ENCODE results near the gene LRRK2. TPM values are rescaled to one million over a fixed set of nuclear protein-coding genes. Genes with fewer than 3 reads are reported as not detected.

LRRK2 gene
- total and polyA plus RNA-seq, 2 of the 13 experiments (the other 11 are each of a cell fraction or from before 2014, with no cell fraction given), result not detected

DNA sequence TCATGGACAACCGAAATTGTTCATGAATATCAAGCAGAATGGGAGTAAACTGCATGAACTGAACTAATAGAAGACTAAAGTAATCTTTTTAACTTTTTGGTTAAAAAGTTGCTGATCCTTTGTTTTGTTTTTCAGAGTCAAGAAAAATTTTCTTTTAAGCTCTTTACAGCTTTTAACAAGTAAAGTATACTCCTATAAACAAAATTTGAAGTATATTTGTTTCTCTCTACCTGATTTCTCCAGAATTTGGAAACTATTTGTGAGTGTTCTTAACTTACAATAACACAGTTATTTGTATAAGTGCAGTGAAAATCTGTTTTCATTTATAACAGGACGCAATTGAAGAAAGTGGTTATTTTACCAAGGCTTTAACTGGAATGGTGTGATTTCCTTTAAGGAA lies 12.2 kb upstream of the LRRK2 start (continued):
- no peak for TF ChIP-seq RFX5 (IDR thresholded peaks at IDR 0.05; ENCODE audit: low read depth, low read length)
- no peak for TF ChIP-seq FOXA1 (IDR thresholded peaks at IDR 0.05)
- TF ChIP-seq FOXA1 (CRISPR knock-in tag; IDR thresholded peaks at IDR 0.05), result no peak

DNA sequence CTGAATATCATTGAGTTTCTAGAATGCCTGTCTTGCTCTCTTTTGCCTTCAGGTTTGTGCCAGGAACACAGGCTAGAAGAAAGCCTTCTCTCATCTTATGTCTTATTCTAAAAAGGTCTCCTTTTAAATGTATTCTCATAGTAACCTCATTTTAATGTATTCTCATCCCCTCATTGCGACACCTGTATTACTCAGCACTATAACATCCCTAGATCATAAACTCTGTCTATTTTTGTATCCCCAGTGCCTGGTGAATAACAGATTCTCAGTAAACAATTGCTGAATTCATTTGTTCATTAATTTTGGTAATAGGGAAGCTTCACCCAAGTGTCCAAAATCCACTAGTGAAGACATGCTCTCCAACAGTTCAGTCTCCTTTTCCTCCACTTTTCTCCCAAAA lies 8.8 kb upstream of the LRRK2 start:
- no TSS peak for BruUV-seq (replicated peaks)
- DNase-seq (ENCODE audit: low spot score) (no peak), ATAC-seq (no peak)

More for the DNA sequence above, 8.8 kb upstream of the LRRK2 start:
- FAIRE-seq, result no peak
- Histone ChIP-seq H3K27ac (ENCODE audit: extremely low read length, insufficient read depth, low read length) (no peak overlapping the region), H3K9me3 (ENCODE audit: low read length) (no peaks in the 10 kb centered on the region), H4K20me1 (ENCODE audit: insufficient read depth, low read length) (no peaks in the 10 kb centered on the region), H3K27me3 (ENCODE audit: control insufficient read depth in 1 of 2, insufficient read depth in 2 of 2, low read length in 2 of 2) (no peaks in the 10 kb centered on the region), H3K79me2 (ENCODE audit: insufficient read depth, low read length) (no peaks in the 10 kb centered on the region), H3K4me3 (replicated peaks in 1 of 3; ENCODE audit: insufficient read depth in 1 of 3, low read depth in 2 of 3, low read length in 3 of 3) (no peak overlapping the region), H2AFZ (ENCODE audit: low read length) (no peak overlapping the region), H3K36me3 (replicated peaks in 1 of 2; ENCODE audit: control insufficient read depth in 1 of 2, insufficient read depth in 2 of 2, low read length in 2 of 2) (no peaks in the 10 kb centered on the region), H3K9ac (ENCODE audit: insufficient read depth, low read depth, low read length) (no peak overlapping the region), H3K4me2 (ENCODE audit: low read depth, low read length) (no peak overlapping the region), H3K4me1 (ENCODE audit: insufficient read depth, low read length) (no peaks in the 10 kb centered on the region)
- CTCF ChIA-PET (ENCODE audit: low intra/inter-chr PET ratio, low total read pairs), result no interaction called here
- POLR2A ChIA-PET, result no interaction called here
- WGBS (ENCODE audit: low lambda C conversion rate), result 0% methylated on average over 1 of the region's 1 CpG
- TF ChIP-seq BORCS8-MEF2B (CRISPR knock-in tag; IDR thresholded peaks at IDR 0.05) (no peak), ZNF672 (CRISPR knock-in tag; IDR thresholded peaks at IDR 0.05) (no peak), ZNF720 (CRISPR knock-in tag; IDR thresholded peaks at IDR 0.05) (no peak), ZNF3 (CRISPR knock-in tag; IDR thresholded peaks at IDR 0.05) (no peak), ZNF232 (CRISPR knock-in tag; IDR thresholded peaks at IDR 0.05; ENCODE audit: borderline replicate concordance) (no peak), ZNF773 (CRISPR knock-in tag; IDR thresholded peaks at IDR 0.05; ENCODE audit: borderline replicate concordance) (no peak), ZNF468 (CRISPR knock-in tag; IDR thresholded peaks at IDR 0.05) (no peak), ZFP36L1 (CRISPR knock-in tag; IDR thresholded peaks at IDR 0.05) (no peak), POLR2AphosphoS2 (IDR thresholded peaks at IDR 0.05; ENCODE audit: low read depth, low read length) (no peak), ATAD3A (CRISPR knock-in tag; IDR thresholded peaks at IDR 0.05) (no peak)
- TF ChIP-seq, protein P1, sequence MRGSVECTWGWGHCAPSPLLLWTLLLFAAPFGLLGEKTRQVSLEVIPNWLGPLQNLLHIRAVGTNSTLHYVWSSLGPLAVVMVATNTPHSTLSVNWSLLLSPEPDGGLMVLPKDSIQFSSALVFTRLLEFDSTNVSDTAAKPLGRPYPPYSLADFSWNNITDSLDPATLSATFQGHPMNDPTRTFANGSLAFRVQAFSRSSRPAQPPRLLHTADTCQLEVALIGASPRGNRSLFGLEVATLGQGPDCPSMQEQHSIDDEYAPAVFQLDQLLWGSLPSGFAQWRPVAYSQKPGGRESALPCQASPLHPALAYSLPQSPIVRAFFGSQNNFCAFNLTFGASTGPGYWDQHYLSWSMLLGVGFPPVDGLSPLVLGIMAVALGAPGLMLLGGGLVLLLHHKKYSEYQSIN (CRISPR knock-in tag; IDR thresholded peaks at IDR 0.05; ENCODE audit: borderline replicate concordance), result no peak
- intact Hi-C loops (cut with micrococcal nuclease; ENCODE audit: unreplicated experiment) (no loop called here), in situ Hi-C loops (cut with HindIII; ENCODE audit: extremely low pct_ligation_motif_present, low pct_unique_long_range_greater_than_20kb) (no loop called here)
